ENCODE results near the gene RFX4. TPM values are rescaled to one million over a fixed set of nuclear protein-coding genes. Genes with fewer than 3 reads are reported as not detected.

The RFX4 gene
- total and polyA plus RNA-seq, 2 donors from 2014 or later: not detected

- H3K4me1 ChIP-seq (ENCODE audit: control insufficient read depth in 2 of 3, insufficient read depth in 2 of 3, low read depth in 1 of 3, low read length in 3 of 3): peaks cover 3 to 36% (median 25%) of the 10 kb centered on the region in 3 donors
- no peak overlapping the region for H3K27ac ChIP-seq (ENCODE audit: low read depth in 2 of 2, low read length in 2 of 2)
- TF ChIP-seq, protein P1, sequence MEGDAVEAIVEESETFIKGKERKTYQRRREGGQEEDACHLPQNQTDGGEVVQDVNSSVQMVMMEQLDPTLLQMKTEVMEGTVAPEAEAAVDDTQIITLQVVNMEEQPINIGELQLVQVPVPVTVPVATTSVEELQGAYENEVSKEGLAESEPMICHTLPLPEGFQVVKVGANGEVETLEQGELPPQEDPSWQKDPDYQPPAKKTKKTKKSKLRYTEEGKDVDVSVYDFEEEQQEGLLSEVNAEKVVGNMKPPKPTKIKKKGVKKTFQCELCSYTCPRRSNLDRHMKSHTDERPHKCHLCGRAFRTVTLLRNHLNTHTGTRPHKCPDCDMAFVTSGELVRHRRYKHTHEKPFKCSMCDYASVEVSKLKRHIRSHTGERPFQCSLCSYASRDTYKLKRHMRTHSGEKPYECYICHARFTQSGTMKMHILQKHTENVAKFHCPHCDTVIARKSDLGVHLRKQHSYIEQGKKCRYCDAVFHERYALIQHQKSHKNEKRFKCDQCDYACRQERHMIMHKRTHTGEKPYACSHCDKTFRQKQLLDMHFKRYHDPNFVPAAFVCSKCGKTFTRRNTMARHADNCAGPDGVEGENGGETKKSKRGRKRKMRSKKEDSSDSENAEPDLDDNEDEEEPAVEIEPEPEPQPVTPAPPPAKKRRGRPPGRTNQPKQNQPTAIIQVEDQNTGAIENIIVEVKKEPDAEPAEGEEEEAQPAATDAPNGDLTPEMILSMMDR (IDR thresholded peaks at IDR 0.05; ENCODE audit: borderline replicate concordance, extremely low read depth, insufficient read depth): peak; percentile 29
- intact Hi-C loops (cut with DNase I): no loop called here
- H3K36me3 ChIP-seq (ENCODE audit: control insufficient read depth in 2 of 3, insufficient read depth in 3 of 3, low read length in 3 of 3): no peaks in the 10 kb centered on the region
- no peak overlapping the region for H3K4me3 ChIP-seq (ENCODE audit: low read length in 3 of 3)
- no peaks in the 10 kb centered on the region for H3K9me3 ChIP-seq (ENCODE audit: control insufficient read depth in 2 of 3, insufficient read depth in 1 of 3, low read length in 3 of 3)
- no peaks in the 10 kb centered on the region for H3K27me3 ChIP-seq (ENCODE audit: control insufficient read depth, insufficient read depth, low read length)
- peak overlapping the region in 1 of 3 donors; percentile 7 for H3K9ac ChIP-seq (ENCODE audit: low read length in 3 of 3)
- FAIRE-seq (no peak), DNase-seq (no peak)
Observed at GRCh38 chr12:106764738-106765137, 181.9 kb downstream of the RFX4 start.

GRCh38 chr12:106766393-106766826 is 183.6 kb downstream of the RFX4 start:
- no peak overlapping the region for H3K4me3 ChIP-seq (ENCODE audit: low read length in 3 of 3)
- intact Hi-C loops (cut with DNase I): no loop called here
- peak overlapping the region; percentile 5 to 25 for H3K27ac ChIP-seq (ENCODE audit: low read depth in 2 of 2, low read length in 2 of 2)

DNA sequence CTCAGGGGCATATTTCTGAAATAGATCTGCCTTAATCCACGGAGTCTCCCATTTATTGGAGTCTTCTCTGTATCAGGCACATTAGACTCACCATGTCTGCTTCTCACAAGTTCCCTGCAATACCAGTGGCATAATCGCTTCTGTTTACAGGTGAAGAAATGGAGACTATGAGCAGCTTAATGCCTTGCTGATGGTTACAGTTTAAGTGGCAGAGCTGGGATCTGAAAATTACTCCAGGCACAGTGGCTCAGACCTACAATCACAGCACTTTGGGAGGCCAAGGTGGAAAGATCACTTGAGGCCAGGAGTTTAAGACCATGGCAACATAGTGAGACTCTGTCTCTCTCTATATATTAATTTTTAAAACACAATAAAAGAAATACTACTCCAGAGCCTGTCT is 184.4 kb downstream of the RFX4 start:
- intact Hi-C loops (cut with DNase I): no loop called here
- Histone ChIP-seq H3K36me3 (ENCODE audit: control insufficient read depth in 2 of 3, insufficient read depth in 3 of 3, low read length in 3 of 3) (no peaks in the 10 kb centered on the region), H3K27ac (ENCODE audit: low read depth in 2 of 2, low read length in 2 of 2) (peak overlapping the region; percentile 5 to 75), H3K9me3 (ENCODE audit: control insufficient read depth in 2 of 3, insufficient read depth in 1 of 3, low read length in 3 of 3) (no peaks in the 10 kb centered on the region), H3K9ac (ENCODE audit: low read length in 3 of 3) (peak overlapping the region in 1 of 3 donors; percentile 2), H3K27me3 (ENCODE audit: control insufficient read depth, insufficient read depth, low read length) (no peaks in the 10 kb centered on the region), H3K4me3 (ENCODE audit: low read length in 3 of 3) (peak overlapping the region in 1 of 3 donors; percentile 9), H3K4me1 (ENCODE audit: control insufficient read depth in 2 of 3, insufficient read depth in 2 of 3, low read depth in 1 of 3, low read length in 3 of 3) (peaks cover 3 to 36% (median 21%) of the 10 kb centered on the region in 3 donors)
- DNase-seq: no peak
- TF ChIP-seq, protein P1 (IDR thresholded peaks at IDR 0.05; ENCODE audit: borderline replicate concordance, extremely low read depth, insufficient read depth): no peak
- FAIRE-seq: no peak

More at GRCh38 chr12:106766393-106766826, 183.6 kb downstream of the RFX4 start:
- TF ChIP-seq, protein P1 (IDR thresholded peaks at IDR 0.05; ENCODE audit: borderline replicate concordance, extremely low read depth, insufficient read depth): no peak
- DNase-seq: peak; percentile 59 to 89 (median 75)
- H3K9ac ChIP-seq (ENCODE audit: low read length in 3 of 3): peak overlapping the region in 1 of 3 donors; percentile 2
- H3K9me3 ChIP-seq (ENCODE audit: control insufficient read depth in 2 of 3, insufficient read depth in 1 of 3, low read length in 3 of 3): no peaks in the 10 kb centered on the region
- FAIRE-seq: no peak
- H3K27me3 ChIP-seq (ENCODE audit: control insufficient read depth, insufficient read depth, low read length): no peaks in the 10 kb centered on the region
- H3K4me1 ChIP-seq (ENCODE audit: control insufficient read depth in 2 of 3, insufficient read depth in 2 of 3, low read depth in 1 of 3, low read length in 3 of 3): peaks cover 3 to 36% (median 21%) of the 10 kb centered on the region in 3 donors
- H3K36me3 ChIP-seq (ENCODE audit: control insufficient read depth in 2 of 3, insufficient read depth in 3 of 3, low read length in 3 of 3): no peaks in the 10 kb centered on the region
